Measurements from ENCODE around the gene JPH2. TPM values are rescaled to one million over a fixed set of nuclear protein-coding genes. Genes with fewer than 3 reads are reported as not detected.
"Not testable (repeated sequence)": the region's sequence is repeated elsewhere in the genome, so short reads cannot be mapped to it uniquely, and the experiment has no call there.

The JPH2 gene
- total RNA-seq, result under 1 TPM in 1 of 2 donors, not detected in 1; 0.97 TPM

DNA sequence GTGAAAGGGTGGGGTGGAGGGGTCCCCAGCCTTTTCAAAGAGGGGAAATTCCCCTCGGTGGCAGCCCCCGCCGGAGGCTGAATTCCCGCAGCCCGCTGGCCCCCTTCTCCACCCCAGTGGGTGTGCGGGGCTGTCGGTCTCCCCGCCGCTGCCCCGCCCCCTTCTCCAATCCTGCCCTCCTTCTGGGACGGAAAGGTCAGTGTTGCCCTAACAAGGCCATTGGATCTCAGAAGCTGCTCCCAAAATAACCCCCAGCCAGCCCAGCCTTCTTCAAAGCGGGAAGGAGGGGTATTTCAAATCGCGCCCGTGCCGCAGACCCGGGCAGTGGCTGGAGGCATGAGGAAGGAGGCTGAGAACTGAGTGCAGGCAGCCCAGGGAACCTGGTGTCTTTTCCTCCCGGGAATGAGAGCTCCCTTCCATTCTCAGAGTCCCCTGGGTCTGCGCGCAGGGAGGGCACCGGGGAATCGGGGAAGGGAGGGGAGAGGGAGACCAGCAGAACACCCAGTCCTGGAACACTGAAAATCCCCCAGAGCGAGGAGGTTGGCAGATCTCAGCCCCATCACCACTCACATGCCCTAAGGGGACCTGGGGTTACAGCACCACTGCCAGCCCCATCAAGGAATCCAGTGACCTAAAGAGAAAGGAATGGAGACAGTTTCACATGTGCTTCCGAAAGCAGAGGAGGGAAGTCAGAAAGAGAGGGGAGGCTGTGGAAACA lies at the start of gene JPH2:
JPH2 (minus strand) TSS at position 135 of the 718 bp plus-strand sequence. CDS start 483 bp downstream, outside the sequence.
- Mint-ChIP-seq H3K27ac (no peak within 1 kb of the TSS), H3K9me3 (no peaks in the 10 kb centered on the region), H3K36me3 (peaks cover 0 to 5% of the 10 kb centered on the region in 2 donors)
- DNase-seq (ENCODE audit: low spot score in 2 of 2) (no peak), ATAC-seq (no peak)

DNA sequence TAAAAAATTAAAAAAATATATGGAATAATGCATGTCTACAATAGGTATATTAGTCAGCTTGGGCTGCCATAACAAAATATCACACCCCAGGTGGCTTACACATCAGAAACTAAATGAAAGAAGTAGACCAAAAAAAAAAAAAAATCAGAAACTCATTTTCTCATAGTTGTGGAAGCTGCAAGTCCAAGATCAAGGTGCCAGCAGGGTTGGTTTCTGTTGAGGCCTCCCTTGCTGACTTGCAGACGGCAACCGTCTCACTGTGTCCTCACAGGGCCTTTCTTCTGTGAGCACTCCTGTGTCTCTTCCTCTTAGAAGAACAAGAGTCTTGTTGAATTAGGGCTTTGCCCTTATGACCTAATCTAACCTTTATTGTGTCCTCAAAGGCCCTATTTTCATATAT lies 48.7 kb upstream of the JPH2 start:
- H3K36me3 Mint-ChIP-seq, result no peaks in the 10 kb centered on the region
- no peak for ATAC-seq
- no peaks in the 10 kb centered on the region for H3K9me3 Mint-ChIP-seq
- DNase-seq (ENCODE audit: low spot score in 2 of 2), result no peak
- no peak overlapping the region for H3K27ac Mint-ChIP-seq

- Mint-ChIP-seq H3K9me3 (no peaks in the 10 kb centered on the region), H3K27ac (peak overlapping the region in 1 of 2 donors; percentile 31), H3K36me3 (no peaks in the 10 kb centered on the region)
- ATAC-seq (no peak), DNase-seq (ENCODE audit: low spot score in 2 of 2) (no peak)
Measured at GRCh38 chr20:44234566-44235317, 47.8 kb upstream of the JPH2 start.

DNA sequence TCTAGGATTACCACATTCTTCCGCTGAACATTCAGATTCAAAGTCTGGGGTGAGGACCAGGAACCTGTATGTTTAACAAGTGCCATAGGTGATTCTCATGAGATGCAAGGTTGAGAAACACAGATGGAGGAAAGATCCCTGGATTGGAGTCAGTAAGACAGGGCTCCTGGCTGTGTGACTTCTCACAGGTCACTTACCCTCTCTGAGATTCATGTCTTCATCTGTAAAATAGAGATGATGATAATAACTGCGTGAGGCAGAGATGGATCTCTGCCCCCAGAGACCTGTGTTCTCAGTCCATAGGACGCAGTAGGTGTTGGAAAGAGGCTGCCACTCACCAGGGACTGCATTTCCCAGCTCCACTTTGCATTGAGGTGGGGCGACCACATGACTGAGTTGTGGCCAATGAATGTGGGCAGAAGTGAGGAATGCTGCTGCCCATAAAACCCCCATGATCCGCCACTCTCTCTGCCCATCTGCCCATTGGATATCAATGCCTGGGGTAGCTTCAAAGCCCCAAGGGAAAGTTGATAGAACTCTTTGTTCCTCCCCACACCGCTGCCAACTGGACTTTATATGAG lies 46.5 kb upstream of the JPH2 start:
- DNase-seq (ENCODE audit: low spot score in 2 of 2) (no peak), ATAC-seq (no peak)
- Mint-ChIP-seq H3K36me3 (no peaks in the 10 kb centered on the region), H3K9me3 (no peaks in the 10 kb centered on the region), H3K27ac (no peak overlapping the region)

DNA sequence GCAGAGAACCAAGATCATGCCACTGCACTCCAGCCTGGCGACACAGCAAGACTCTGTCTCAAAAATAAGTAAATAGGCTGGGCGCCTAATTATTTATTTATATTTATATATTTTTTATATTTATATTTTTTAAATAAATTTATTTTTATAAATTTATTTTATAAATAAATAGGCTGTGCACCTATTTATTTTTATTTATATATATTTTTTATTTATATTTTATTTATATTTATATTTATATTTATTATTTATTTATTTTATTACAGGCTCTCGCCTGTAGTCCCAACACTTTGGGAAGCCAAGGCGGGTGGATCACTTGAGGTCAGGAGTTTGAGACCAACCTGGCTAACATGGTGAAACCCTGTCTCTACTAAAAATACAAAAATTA lies 45.5 kb upstream of the JPH2 start:
- H3K27ac Mint-ChIP-seq; H3K36me3 Mint-ChIP-seq; ATAC-seq; DNase-seq (ENCODE audit: low spot score in 2 of 2); H3K9me3 Mint-ChIP-seq: not testable (repeated sequence)

- ATAC-seq, result peak in 1 of 2 donors; percentile 5
- H3K27ac Mint-ChIP-seq, result no peak overlapping the region
- no peaks in the 10 kb centered on the region for H3K36me3 Mint-ChIP-seq
- no peak for DNase-seq (ENCODE audit: low spot score in 2 of 2)
- no peaks in the 10 kb centered on the region for H3K9me3 Mint-ChIP-seq
Measured at GRCh38 chr20:44231713-44232468, 44.9 kb upstream of the JPH2 start.

GRCh38 chr20:44231193-44231592 lies 44.2 kb upstream of the JPH2 start:
- H3K36me3 Mint-ChIP-seq, result no peaks in the 10 kb centered on the region
- H3K9me3 Mint-ChIP-seq, result no peaks in the 10 kb centered on the region
- ATAC-seq (peak in 1 of 2 donors; percentile 84), DNase-seq (ENCODE audit: low spot score in 2 of 2) (no peak)
- no peak overlapping the region for H3K27ac Mint-ChIP-seq

GRCh38 chr20:44228465-44229258 lies 41.7 kb upstream of the JPH2 start:
- peak overlapping the region in 1 of 2 donors; percentile 44 for H3K27ac Mint-ChIP-seq
- no peak for DNase-seq (ENCODE audit: low spot score in 2 of 2)
- H3K9me3 Mint-ChIP-seq, result no peaks in the 10 kb centered on the region
- H3K36me3 Mint-ChIP-seq, result no peaks in the 10 kb centered on the region
- ATAC-seq, result no peak

- no peak overlapping the region for H3K27ac Mint-ChIP-seq
- no peaks in the 10 kb centered on the region for H3K36me3 Mint-ChIP-seq
- no peak for DNase-seq (ENCODE audit: low spot score in 2 of 2)
- H3K9me3 Mint-ChIP-seq, result no peaks in the 10 kb centered on the region
- ATAC-seq, result no peak
Measured at GRCh38 chr20:44224637-44225036, 37.6 kb upstream of the JPH2 start.

DNA sequence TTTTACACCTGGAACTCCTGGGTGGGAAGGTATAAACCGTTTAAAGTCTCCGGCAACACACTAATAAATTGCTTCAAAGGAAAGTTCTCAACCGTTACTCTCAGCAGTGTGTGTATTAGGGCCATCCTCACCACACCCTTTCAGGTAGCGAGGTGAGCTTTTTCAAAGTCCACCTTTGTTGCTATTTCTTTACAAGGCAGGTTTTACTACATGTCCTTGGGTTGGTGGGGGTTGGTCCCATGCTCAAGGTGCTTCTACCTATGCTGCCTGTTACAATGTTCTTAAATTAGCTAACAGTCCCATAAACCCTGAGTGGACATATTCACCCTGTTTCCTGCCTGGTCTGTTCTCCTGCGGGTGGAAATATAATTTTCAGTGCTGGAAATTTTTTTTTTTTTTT lies 36.7 kb upstream of the JPH2 start:
- H3K27ac Mint-ChIP-seq, result no peak overlapping the region
- ATAC-seq (no peak), DNase-seq (ENCODE audit: low spot score in 2 of 2) (no peak)
- no peaks in the 10 kb centered on the region for H3K9me3 Mint-ChIP-seq
- no peaks in the 10 kb centered on the region for H3K36me3 Mint-ChIP-seq

DNA sequence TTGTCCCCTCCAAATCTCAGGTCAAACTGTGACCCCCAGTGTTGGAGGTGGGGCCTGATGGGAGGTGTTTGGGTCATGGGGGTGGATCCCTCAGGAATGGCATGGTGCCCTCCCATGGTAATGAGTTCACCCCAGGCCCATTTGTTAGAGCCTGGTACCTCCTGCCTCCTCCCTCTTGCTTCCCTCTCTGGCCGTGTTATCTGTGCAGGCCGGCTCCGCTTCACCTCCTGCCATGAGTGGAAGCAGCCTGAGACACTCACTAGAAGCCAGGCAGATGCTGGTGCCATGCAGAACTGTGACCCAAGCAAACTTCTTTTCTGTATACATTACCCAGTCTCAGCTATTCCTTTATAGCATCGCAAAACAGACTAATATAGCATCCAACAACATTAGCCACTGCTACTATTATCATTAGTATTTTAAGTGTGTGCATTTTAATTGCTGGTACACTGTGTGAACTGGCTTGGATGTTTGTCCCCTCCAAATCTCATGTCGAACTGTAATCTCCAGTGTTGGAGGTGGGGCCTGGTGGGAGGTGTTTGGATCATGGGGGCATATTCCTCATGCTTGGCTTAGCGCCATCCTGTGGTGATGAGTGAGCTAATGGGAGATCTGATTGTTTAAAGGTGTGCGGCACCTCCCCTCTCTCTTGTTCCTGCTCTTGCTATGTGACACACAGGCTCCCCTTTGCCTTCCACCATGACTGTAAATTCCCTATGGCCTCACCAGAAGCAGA lies 35.8 kb upstream of the JPH2 start:
- DNase-seq (ENCODE audit: low spot score in 2 of 2), result no peak
- ATAC-seq, result no peak
- H3K36me3 Mint-ChIP-seq, result no peaks in the 10 kb centered on the region
- no peak overlapping the region for H3K27ac Mint-ChIP-seq
- H3K9me3 Mint-ChIP-seq, result no peaks in the 10 kb centered on the region

- Mint-ChIP-seq H3K9me3 (no peaks in the 10 kb centered on the region), H3K36me3 (no peaks in the 10 kb centered on the region), H3K27ac (no peak overlapping the region)
- ATAC-seq (no peak), DNase-seq (ENCODE audit: low spot score in 2 of 2) (no peak)
Measured at GRCh38 chr20:44222027-44222426, 35.0 kb upstream of the JPH2 start.

DNA sequence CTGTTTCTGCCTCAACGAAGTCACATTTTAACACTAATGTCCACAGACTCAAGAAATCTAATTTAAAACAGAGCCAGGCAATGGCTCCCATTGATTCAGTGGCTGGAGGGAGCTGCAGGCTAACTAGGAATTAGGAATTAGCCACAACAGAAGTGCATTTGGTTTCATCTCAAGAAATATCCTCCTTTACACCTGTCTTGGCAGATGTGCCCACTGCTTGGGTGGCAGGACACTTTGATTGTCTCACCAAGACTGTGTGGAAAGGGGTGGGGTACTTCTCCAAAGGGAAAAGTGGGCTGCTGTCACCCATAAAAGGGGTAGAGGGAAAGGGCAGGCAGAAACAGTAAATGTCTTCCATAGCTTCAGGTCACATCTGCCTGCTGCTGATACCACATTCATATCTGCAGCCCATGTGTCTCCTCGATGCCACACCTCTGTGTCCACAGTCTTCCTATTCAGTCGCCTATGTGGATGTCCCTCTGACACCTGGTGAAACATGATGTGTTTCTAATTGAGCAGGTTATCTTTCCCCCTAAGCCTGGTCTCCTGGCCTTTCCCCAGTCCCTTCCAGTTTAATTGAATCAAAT lies 34.5 kb upstream of the JPH2 start:
- ATAC-seq, result no peak
- Mint-ChIP-seq H3K36me3 (no peaks in the 10 kb centered on the region), H3K27ac (peak overlapping the region in 1 of 2 donors; percentile 75), H3K9me3 (no peaks in the 10 kb centered on the region)
- no peak for DNase-seq (ENCODE audit: low spot score in 2 of 2)

- no peaks in the 10 kb centered on the region for H3K36me3 Mint-ChIP-seq
- ATAC-seq (no peak), DNase-seq (ENCODE audit: low spot score in 2 of 2) (no peak)
- peak overlapping the region; percentile 75 to 82 for H3K27ac Mint-ChIP-seq
- H3K9me3 Mint-ChIP-seq, result no peaks in the 10 kb centered on the region
Measured at GRCh38 chr20:44219791-44220190, 32.8 kb upstream of the JPH2 start.

GRCh38 chr20:44219170-44219730 lies 32.3 kb upstream of the JPH2 start:
- H3K36me3 Mint-ChIP-seq, result no peaks in the 10 kb centered on the region
- DNase-seq (ENCODE audit: low spot score in 2 of 2) (no peak), ATAC-seq (peak in 1 of 2 donors; percentile 25)
- peak overlapping the region; percentile 75 to 82 for H3K27ac Mint-ChIP-seq
- H3K9me3 Mint-ChIP-seq, result no peaks in the 10 kb centered on the region
